Stimulated activated CD4-positive, alpha-beta T cell treated with anti-CD3 and anti-CD28 coated beads, Interleukin-15, amount 100 ng/mL, for 48 hours (primary cell): Measurements from ENCODE around the gene ZNF532.
A peak's percentile ranks its signal among the peaks of the same experiment; 100 is the strongest.

Source experiments
- DNase-seq, 2 donors: peaks; one replicate each; pipeline ENCODE4 v3.0.0-alpha.2; 2020; ENCODE audit warnings: low read depth in 2 of 2

Gene ZNF532

GRCh38 chr18:58870621-58871020, 5.9 kb downstream of the ZNF532 start:
- DNase-seq, result no peak

- DNase-seq, result no peak
Observed at GRCh38 chr18:58871514-58872420, 7.1 kb downstream of the ZNF532 start.

GRCh38 chr18:58878640-58879039, 14.0 kb downstream of the ZNF532 start:
- DNase-seq, result no peak

DNA sequence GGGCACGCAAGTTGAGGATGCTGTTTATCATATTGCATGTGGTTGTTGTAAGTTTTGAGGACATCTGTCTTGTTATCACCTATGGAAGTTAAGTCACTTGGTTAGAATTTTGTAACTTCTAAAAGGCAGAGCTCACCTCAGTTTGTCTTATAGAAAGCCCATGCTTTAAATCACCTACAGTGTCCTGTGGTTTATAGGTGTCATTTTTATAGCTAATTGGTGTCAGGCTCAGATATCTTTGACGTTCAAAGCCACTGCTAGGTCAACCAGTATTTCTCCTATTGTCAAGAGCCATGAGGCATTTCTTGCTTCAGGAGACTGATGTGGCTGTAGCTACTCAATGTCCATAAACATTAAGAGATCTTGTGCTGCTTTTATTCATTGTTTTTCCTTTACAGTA, 16.8 kb downstream of the ZNF532 start:
- no peak for DNase-seq

DNA sequence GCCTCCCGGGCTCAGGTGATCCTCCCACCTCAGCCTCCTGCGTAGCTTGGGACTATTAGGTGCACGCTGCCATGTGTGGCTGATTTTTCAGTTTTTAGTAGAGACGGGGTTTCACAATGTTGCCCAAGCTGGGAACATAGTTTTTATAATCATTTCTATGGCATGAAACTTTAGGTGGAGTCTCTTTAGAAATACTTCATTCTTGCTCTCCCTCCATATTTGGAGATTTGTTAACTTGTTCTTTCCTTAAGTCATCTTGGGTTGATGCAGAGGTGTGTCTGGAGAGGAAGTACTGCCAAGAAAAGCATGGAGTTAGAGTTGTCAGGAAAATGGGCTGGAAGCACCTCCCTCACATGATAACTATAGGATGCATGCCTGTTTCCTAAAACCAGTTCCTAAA, 17.4 kb downstream of the ZNF532 start:
- no peak for DNase-seq

GRCh38 chr18:58882686-58883085, 18.0 kb downstream of the ZNF532 start:
- DNase-seq, result no peak

DNA sequence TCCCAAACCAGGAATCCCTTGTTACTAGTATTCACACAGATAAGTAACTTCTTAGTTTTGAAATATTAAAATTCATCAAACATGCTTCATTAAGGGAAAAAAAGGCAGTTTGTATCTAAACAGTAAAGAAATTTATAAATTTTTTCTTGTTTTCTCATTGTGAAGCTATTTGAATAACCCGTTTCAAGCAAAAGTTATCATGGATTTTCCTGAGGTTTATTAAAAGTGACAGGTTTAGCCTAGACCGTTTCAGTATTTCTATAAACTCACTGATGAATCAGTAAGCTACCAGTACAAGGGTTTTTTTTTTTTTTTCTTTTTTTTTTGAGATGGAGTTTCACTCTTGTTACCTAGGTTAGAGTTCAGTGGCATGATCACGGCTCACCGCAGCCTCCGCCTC, 20.0 kb downstream of the ZNF532 start:
- no peak for DNase-seq

GRCh38 chr18:58886431-58886830, 21.8 kb downstream of the ZNF532 start:
- DNase-seq, result no peak

DNA sequence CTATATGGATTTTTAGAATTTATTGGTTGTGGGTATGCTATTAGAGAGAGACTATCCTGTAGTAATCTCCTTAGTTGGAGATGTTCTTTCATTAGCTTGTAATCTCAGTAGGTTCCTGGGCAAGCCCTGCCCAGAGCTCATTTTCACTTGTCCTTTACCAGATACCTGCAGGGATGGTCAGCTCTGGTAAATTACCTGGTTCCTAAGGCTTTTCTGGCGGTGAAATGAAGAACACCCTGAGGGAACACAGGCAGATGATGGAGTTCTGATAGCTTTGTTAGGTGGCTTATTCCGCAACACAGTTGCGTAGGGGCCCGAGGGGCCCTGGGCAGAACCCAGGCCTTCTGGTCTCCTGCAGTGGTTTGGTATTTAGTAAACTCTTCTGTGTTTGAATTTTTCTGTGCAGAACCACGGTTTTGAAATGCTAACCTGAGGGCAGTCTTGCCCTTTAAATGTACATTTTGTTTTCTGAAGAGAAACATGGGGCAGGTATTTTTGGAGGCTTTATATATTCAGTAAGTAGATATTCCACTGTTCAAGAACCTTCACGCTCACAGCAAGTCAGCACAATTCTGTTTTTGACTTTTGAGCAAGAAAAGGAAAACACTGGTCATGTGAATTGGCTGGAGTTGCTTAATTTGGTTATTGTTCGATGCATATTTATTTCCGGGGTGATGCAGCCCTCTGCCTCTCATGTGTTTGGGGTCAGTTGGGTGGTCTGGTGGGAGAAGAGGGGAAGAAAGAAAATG, 22.4 kb downstream of the ZNF532 start:
- DNase-seq, result no peak

- peak in 1 of 2 donors; percentile 14 for DNase-seq
Observed at GRCh38 chr18:58887613-58887963, 22.9 kb downstream of the ZNF532 start.

- no peak for DNase-seq
Observed at GRCh38 chr18:58891776-58892175, 27.1 kb downstream of the ZNF532 start.

DNA sequence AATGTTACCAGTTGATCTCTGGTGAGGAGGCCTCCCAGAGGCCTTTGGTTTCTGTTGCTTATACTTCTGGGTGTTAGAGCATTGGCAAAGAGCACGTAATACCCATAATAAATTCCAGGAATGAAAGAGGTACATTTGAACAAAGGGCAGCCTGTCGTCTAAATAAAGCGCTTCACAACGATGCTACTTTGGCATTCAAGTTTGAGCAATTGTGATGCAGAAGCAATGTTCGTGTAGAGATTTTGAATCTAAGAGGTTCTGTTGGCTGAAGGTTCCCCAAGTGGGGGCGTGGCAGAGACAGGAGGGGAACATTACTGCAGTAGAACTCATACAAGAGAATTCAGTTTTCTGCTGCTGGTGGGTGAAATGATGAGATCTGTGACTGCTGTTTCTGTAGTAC, 27.8 kb downstream of the ZNF532 start:
- no peak for DNase-seq

DNA sequence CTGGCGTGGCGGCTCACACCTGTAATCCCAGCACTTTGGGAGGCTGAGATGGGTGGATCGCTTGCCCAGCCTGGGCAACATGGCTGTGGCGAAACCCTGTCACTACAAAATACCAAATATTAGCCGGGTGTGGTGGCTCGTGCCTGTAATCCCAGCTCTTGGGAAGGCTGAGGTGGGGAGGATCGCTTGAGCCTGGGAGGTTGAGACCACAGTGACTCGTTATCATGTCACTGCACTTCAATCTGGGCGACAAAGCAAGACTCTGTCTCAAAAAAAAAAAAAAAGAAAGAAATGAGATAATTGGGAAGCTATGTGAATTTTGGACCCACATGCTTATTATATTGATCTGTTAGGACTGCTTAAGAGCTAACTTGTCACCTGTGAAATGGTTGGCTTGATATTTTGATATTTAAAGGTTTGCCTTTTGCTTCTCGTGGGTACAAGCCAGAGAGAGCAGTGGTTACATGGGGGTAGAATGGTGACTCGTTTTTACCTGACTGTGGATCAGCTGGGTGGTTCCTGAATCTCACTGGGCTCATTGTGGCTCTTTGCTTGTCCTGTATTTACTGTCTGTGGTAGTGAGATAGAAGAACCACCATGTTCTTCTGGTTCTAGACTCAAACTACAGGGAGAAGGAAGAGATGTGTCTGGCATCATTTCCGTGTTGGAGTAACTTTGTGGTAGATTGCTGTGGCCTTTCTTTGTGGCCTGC, 28.9 kb downstream of the ZNF532 start:
- no peak for DNase-seq

GRCh38 chr18:58894930-58895329, 30.3 kb downstream of the ZNF532 start:
- DNase-seq, result no peak

DNA sequence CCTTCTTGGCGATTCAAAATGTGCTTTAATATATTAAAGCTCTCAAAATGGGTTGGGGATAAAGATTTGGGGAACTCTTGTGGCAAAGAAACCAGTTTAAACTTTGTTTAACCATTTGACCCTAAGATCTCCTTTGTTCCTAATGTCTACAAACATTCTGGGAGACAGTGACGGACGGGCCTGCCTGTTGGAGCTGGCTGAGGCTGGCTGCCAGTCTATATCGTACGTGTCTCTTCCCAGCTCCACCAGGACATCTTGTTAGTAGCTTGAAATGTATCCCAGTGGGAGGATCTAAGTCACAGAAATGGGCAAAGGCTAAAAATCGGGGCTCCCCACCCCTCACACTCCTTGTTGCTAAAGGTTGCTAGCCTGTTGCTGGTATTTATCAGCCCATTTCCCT, 30.7 kb downstream of the ZNF532 start:
- DNase-seq, result no peak

DNA sequence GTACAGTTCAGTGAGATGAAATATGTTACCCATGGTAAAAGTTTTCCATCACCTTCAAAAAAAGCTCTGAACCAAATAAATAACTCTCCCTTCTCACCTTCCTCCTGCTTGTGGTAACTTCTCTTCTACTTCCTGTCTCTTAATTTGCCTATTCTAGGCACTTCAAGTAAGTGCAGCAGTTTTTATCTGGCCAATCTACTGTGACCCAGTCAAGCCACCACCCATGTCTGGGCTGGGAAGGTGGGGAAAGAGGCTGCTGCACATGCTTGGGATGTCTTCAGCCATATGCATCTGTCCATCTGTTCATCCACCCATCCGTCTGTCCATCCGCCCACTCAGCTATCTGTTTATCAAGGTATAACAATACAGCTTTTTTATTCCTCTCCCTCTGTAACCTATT, 31.6 kb downstream of the ZNF532 start:
- no peak for DNase-seq

GRCh38 chr18:58896734-58897508, 32.2 kb downstream of the ZNF532 start:
- DNase-seq, result no peak

- DNase-seq, result no peak
Observed at GRCh38 chr18:58898010-58898799, 33.5 kb downstream of the ZNF532 start.

- no peak for DNase-seq
Observed at GRCh38 chr18:58900015-58900649, 35.5 kb downstream of the ZNF532 start.

DNA sequence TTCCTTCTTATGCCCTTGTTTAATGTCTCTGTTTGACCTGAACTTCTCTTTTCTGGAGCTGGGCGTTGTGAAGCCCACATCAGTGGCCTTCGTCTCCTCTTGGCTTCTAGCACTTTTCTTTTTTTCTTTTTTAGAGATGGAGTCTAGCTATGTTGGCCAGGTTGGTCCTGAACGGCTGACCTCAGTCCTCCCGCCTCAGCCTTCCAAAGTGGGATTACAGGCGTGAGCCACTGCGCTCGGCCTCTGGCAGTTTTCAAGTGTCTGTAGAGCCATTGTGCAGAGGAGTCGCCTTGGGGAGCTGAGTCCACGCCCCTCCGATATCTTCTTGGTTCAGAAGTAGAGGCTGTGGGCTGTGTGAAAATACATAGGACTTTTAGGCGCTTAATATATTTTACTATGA, 36.5 kb downstream of the ZNF532 start:
- no peak for DNase-seq
